GM12864 (cell line): Measurements from ENCODE around the gene CIROP.

Experiments used
- DNase-seq: peaks from one replicate; pipeline ENCODE4 v3.0.0-alpha.2; 2011; ENCODE audit warnings: low read depth
- H3K4me3 ChIP-seq: 2 replicates; pipeline ENCODE4 v1.5.1; 2011; ENCODE audit warnings: mild to moderate bottlenecking, low read depth, low read length, control low read depth
- TF ChIP-seq, protein P1 (sequence below): IDR thresholded peaks from 2 replicates; pipeline ENCODE4 v1.5.1; 2011; ENCODE audit warnings: low read depth, mild to moderate bottlenecking, moderate library complexity, low read length, control low read depth, inconsistent platforms; ENCODE audit errors: missing control alignments

Gene CIROP

DNA sequence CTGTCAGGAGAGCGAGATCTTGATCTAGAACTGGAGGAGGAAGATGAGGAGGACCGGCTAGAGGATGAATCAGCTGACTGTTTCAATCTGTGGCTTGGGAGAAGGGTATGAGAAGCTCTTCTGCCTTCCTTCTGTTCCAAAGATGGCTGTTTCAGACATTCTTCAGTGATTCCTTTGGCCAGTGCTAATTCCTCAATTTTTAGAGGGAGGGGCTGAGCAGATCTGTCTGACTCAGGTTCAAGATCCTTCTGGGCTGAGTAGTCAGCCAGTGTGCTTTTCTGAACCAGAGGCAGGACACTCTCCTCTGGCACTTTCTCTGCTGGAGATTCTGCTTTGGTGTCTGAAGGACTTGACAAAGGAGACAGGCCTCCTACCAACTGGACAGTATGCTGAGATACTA, 25.1 kb downstream of the CIROP start:
- TF ChIP-seq, protein P1, sequence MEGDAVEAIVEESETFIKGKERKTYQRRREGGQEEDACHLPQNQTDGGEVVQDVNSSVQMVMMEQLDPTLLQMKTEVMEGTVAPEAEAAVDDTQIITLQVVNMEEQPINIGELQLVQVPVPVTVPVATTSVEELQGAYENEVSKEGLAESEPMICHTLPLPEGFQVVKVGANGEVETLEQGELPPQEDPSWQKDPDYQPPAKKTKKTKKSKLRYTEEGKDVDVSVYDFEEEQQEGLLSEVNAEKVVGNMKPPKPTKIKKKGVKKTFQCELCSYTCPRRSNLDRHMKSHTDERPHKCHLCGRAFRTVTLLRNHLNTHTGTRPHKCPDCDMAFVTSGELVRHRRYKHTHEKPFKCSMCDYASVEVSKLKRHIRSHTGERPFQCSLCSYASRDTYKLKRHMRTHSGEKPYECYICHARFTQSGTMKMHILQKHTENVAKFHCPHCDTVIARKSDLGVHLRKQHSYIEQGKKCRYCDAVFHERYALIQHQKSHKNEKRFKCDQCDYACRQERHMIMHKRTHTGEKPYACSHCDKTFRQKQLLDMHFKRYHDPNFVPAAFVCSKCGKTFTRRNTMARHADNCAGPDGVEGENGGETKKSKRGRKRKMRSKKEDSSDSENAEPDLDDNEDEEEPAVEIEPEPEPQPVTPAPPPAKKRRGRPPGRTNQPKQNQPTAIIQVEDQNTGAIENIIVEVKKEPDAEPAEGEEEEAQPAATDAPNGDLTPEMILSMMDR: no peak
- no peak for DNase-seq
- H3K4me3 ChIP-seq: no peak overlapping the region

- H3K4me3 ChIP-seq: no peak overlapping the region
- TF ChIP-seq, protein P1: no peak
- no peak for DNase-seq
Measured at GRCh38 chr14:23078692-23079116, 26.1 kb downstream of the CIROP start.

DNA sequence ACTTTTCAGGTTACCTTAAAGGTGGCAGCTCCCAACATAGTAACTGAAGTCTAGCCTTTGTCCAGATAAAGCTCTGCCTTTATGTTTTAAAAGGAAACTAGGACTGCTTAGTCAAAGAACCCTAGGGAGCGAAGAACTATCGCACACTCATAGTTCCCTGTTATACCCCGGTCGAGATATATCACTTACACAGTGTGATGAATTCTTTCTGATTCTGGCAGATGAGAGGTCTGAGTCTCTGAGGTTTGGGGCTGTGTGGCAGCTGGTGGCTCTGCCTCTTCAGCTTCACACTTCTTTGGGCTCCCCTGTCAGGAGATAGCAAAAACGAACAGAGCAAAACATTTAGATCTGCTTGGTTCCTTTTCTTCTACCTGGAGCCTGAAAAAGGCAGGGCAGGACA, 26.8 kb downstream of the CIROP start:
- no peak overlapping the region for H3K4me3 ChIP-seq
- DNase-seq: no peak
- TF ChIP-seq, protein P1: no peak

DNA sequence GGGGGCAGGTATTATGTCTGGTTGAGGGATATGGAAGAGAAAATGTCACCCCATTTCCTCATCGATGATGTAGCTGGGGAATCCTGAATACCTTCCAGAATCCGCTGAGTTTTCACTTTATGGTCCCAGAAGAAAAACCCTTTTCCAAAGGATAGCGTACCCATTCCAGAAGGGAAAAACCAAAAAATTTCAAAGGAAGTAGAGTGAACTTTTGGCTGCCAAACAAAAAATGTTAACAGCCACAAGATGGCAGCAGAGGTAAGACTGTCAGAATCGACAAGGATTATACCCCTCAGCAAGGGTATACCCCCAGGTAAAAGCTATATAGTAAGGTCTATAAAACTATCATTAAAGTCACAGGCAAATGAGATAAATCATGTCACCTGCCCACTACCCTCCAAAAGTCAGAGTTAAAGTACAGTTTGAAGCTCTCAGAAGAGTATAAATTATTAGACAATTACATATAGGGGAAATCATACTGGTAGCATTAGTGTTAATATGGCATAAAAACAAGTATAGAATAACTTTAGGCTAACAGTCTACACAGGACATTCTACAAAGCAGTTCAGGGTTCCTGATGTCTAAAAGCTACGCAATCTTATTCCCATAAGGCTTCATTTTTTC, 27.9 kb downstream of the CIROP start:
- no peak for DNase-seq
- TF ChIP-seq, protein P1: peak; percentile 58

GRCh38 chr14:23074906-23075305, 29.9 kb downstream of the CIROP start:
- TF ChIP-seq, protein P1: no peak
- no peak for DNase-seq
- no peak overlapping the region for H3K4me3 ChIP-seq

More for the DNA sequence above, 27.9 kb downstream of the CIROP start:
- H3K4me3 ChIP-seq: no peak overlapping the region

- DNase-seq: no peak
- TF ChIP-seq, protein P1: no peak
- no peak overlapping the region; the same call in 1 of the 2 replicates for H3K4me3 ChIP-seq
Measured at GRCh38 chr14:23071921-23072539, 32.8 kb downstream of the CIROP start.
